OCI-LY1 (cell line): Measurements from ENCODE around the gene RPL41.
A peak's percentile ranks its signal among the peaks of the same experiment; 100 is the strongest.

ENCODE experiments used
- H2AFZ ChIP-seq: fragments of 200-600 bp; sonication (generic), shearing (Covaris generic); 2 replicates; pipeline ENCODE4 v1.6.0; 2014; ENCODE audit warnings: antibody characterized with exemption, mild to moderate bottlenecking, low read length
- H3F3A ChIP-seq: fragments of 200-600 bp; sonication (generic), shearing (Covaris generic); 2 replicates; pipeline ENCODE4 v1.6.0; 2014; ENCODE audit warnings: mild to moderate bottlenecking, antibody characterized with exemption, low read length, moderate library complexity; ENCODE audit not compliant: insufficient read depth
- H3K27ac ChIP-seq: fragments of 200-600 bp; sonication (generic); 2 replicates; pipeline ENCODE4 v1.5.1; 2014; ENCODE audit warnings: low read length, mixed run types, mild to moderate bottlenecking, low read depth; ENCODE audit not compliant: poor library complexity, severe bottlenecking
- H3K27me3 ChIP-seq: fragments of 200-600 bp; sonication (generic); 2 replicates; pipeline ENCODE4 v1.6.0; 2014; ENCODE audit warnings: antibody characterized with exemption, mild to moderate bottlenecking, low read length, moderate library complexity; ENCODE audit not compliant: insufficient read depth
- H3K36me3 ChIP-seq: fragments of 200-600 bp; sonication (generic); 2 replicates; pipeline ENCODE4 v1.6.1; 2014; ENCODE audit warnings: mild to moderate bottlenecking, antibody characterized with exemption, low read length, moderate library complexity, mixed read lengths; ENCODE audit not compliant: insufficient read depth
- H3K4me1 ChIP-seq: fragments of 200-600 bp; sonication (generic); 2 replicates; pipeline ENCODE4 v1.5.1; 2014; ENCODE audit warnings: mild to moderate bottlenecking, low read length, moderate library complexity; ENCODE audit not compliant: insufficient read depth, severe bottlenecking
- H3K4me2 ChIP-seq: fragments of 200-600 bp; sonication (generic), shearing (Covaris generic); 2 replicates; pipeline ENCODE4 v1.6.1; 2014; ENCODE audit warnings: low read length
- H3K4me3 ChIP-seq: fragments of 200-600 bp; sonication (generic); 2 replicates; pipeline ENCODE4 v1.5.1; 2014; ENCODE audit warnings: low read length, low read depth, mild to moderate bottlenecking, mixed read lengths; ENCODE audit not compliant: poor library complexity, severe bottlenecking
- H3K79me2 ChIP-seq: fragments of 200-600 bp; shearing (Covaris generic); 2 replicates; pipeline ENCODE4 v1.6.1; 2016; ENCODE audit warnings: mixed run types, low read length, mixed read lengths; ENCODE audit not compliant: insufficient read depth
- H3K9ac ChIP-seq: fragments of 200-600 bp; sonication (generic), shearing (Covaris generic); 2 replicates; pipeline ENCODE4 v1.6.1; 2014; ENCODE audit warnings: mild to moderate bottlenecking, low read length, mixed read lengths
- H3K9me2 ChIP-seq: fragments of 200-600 bp; sonication (generic), shearing (Covaris generic); 2 replicates; pipeline ENCODE4 v1.6.1; 2014; ENCODE audit warnings: low read depth, mild to moderate bottlenecking, low read length, mixed read lengths
- H3K9me3 ChIP-seq: fragments of 200-600 bp; shearing (Covaris generic); 2 replicates; pipeline ENCODE4 v1.6.1; 2014; ENCODE audit warnings: low read length, mixed read lengths
- H4K20me1 ChIP-seq: fragments of 200-600 bp; sonication (generic), shearing (Covaris generic); 2 replicates; pipeline ENCODE4 v1.6.0; 2016; ENCODE audit warnings: mild to moderate bottlenecking, low read length; ENCODE audit not compliant: insufficient read depth
- CTCF ChIP-seq: fragments of 200-600 bp; sonication (generic), shearing (Covaris generic); IDR thresholded peaks from 2 replicates; pipeline ENCODE4 v1.5.1; 2017; ENCODE audit warnings: mild to moderate bottlenecking, antibody characterized with exemption, low read length, moderate library complexity, mixed read lengths
- EZH2 ChIP-seq: fragments of 200-600 bp; sonication (generic), shearing (Covaris generic); IDR thresholded peaks from 2 replicates; pipeline ENCODE4 v1.8.0; 2017; ENCODE audit warnings: borderline replicate concordance, mixed run types, mild to moderate bottlenecking, antibody characterized with exemption, low read length, moderate library complexity, mixed read lengths

The RPL41 gene

GRCh38 chr12:56102683-56103065 lies 13.8 kb upstream of the RPL41 start:
- Histone ChIP-seq H3K9me3 (no peaks in the 10 kb centered on the region), H3K27me3 (no peaks in the 10 kb centered on the region), H3K4me2 (no peak overlapping the region), H4K20me1 (no peaks in the 10 kb centered on the region), H2AFZ (no peak overlapping the region), H3K79me2 (peaks cover 27% of the 10 kb centered on the region), H3K4me3 (no peak overlapping the region), H3K9me2 (no peaks in the 10 kb centered on the region), H3K4me1 (peaks cover 23% of the 10 kb centered on the region), H3F3A (no peaks in the 10 kb centered on the region), H3K36me3 (peaks cover 18% of the 10 kb centered on the region), H3K27ac (no peak overlapping the region), H3K9ac (no peak overlapping the region)
- TF ChIP-seq CTCF (no peak), EZH2 (no peak)

- Histone ChIP-seq H3K27me3 (no peaks in the 10 kb centered on the region), H3K79me2 (peaks cover 27% of the 10 kb centered on the region), H3K4me3 (peak overlapping the region; percentile 94), H3K36me3 (peaks cover 24% of the 10 kb centered on the region), H3K9me3 (no peaks in the 10 kb centered on the region), H3F3A (no peaks in the 10 kb centered on the region), H3K9me2 (no peaks in the 10 kb centered on the region), H4K20me1 (no peaks in the 10 kb centered on the region), H3K4me2 (peak overlapping the region; percentile 83), H3K9ac (peak overlapping the region; percentile 98), H3K27ac (no peak overlapping the region), H3K4me1 (peaks cover 23% of the 10 kb centered on the region), H2AFZ (no peak overlapping the region)
- TF ChIP-seq EZH2 (no peak), CTCF (no peak)
Measured at GRCh38 chr12:56103066-56103711, 13.2 kb upstream of the RPL41 start.

GRCh38 chr12:56103823-56104108 lies 12.7 kb upstream of the RPL41 start:
- Histone ChIP-seq H3K9me3 (no peaks in the 10 kb centered on the region), H3K36me3 (peaks cover 29% of the 10 kb centered on the region), H3K79me2 (peaks cover 27% of the 10 kb centered on the region), H3K4me1 (peaks cover 23% of the 10 kb centered on the region), H3F3A (no peaks in the 10 kb centered on the region), H3K9ac (peak overlapping the region; percentile 98), H3K9me2 (no peaks in the 10 kb centered on the region), H3K4me3 (peak overlapping the region; percentile 94), H2AFZ (0 out of 2 replicates have a peak overlapping the region, but pooled peaks have one; percentile 7), H3K27me3 (no peaks in the 10 kb centered on the region), H3K4me2 (peak overlapping the region; percentile 83), H3K27ac (no peak overlapping the region), H4K20me1 (no peaks in the 10 kb centered on the region)
- no peak for TF ChIP-seq EZH2
- no peak for TF ChIP-seq CTCF
